Hepatocyte (in vitro differentiated cells): Measurements from ENCODE around the gene RUSF1. TPM values are rescaled to one million over a fixed set of nuclear protein-coding genes. Genes with fewer than 3 reads are reported as not detected.

Source experiments
- DNase-seq: peaks from one replicate; pipeline ENCODE4 v3.0.0-alpha.2; 2016; ENCODE audit warnings: low spot score
- H2AFZ ChIP-seq: fragments of 200-600 bp; sonication (generic); 2 replicates; pipeline ENCODE4 v1.6.0; 2016; ENCODE audit warnings: antibody characterized with exemption, mild to moderate bottlenecking
- H3K27ac ChIP-seq: fragments of 200-600 bp; sonication (generic); 2 replicates; pipeline ENCODE4 v1.5.1; 2016; ENCODE audit warnings: mild to moderate bottlenecking
- H3K27me3 ChIP-seq: fragments of 200-600 bp; sonication (generic); 2 replicates; pipeline ENCODE4 v1.6.1; 2016
- H3K36me3 ChIP-seq: fragments of 200-600 bp; sonication (generic); replicated peaks from 2 replicates; pipeline ENCODE4 v1.5.1; 2016; ENCODE audit warnings: low read depth; ENCODE audit not compliant: insufficient read depth
- H3K4me1 ChIP-seq: fragments of 200-600 bp; sonication (generic); 2 replicates; pipeline ENCODE4 v1.5.1; 2016; ENCODE audit warnings: mild to moderate bottlenecking, moderate library complexity; ENCODE audit not compliant: insufficient read depth
- H3K4me2 ChIP-seq: fragments of 200-600 bp; sonication (generic); 2 replicates; pipeline ENCODE4 v1.6.0; 2016
- H3K4me3 ChIP-seq: fragments of 200-600 bp; sonication (generic); 2 replicates; pipeline ENCODE4 v1.5.1; 2016; ENCODE audit warnings: mild to moderate bottlenecking
- H3K79me2 ChIP-seq: fragments of 200-600 bp; sonication (generic); 2 replicates; pipeline ENCODE4 v1.6.0; 2017; ENCODE audit warnings: mild to moderate bottlenecking
- H3K9me2 ChIP-seq: fragments of 200-600 bp; sonication (generic); replicated peaks from 2 replicates; pipeline ENCODE4 v1.6.0; 2017; ENCODE audit warnings: mild to moderate bottlenecking; ENCODE audit not compliant: insufficient read depth
- H3K9me3 ChIP-seq: fragments of 200-600 bp; sonication (generic); 2 replicates; pipeline ENCODE4 v1.5.1; 2016; ENCODE audit warnings: low read depth, mild to moderate bottlenecking
- H4K20me1 ChIP-seq: fragments of 200-600 bp; sonication (generic); 2 replicates; pipeline ENCODE4 v1.6.0; 2016; ENCODE audit warnings: mild to moderate bottlenecking; ENCODE audit not compliant: insufficient read depth, poor library complexity, severe bottlenecking
- CTCF ChIP-seq: fragments of 200-600 bp; sonication (generic); IDR thresholded peaks from 2 replicates; pipeline ENCODE4 v1.5.1; 2016; ENCODE audit warnings: antibody characterized with exemption, mild to moderate bottlenecking; ENCODE audit not compliant: poor library complexity
- EZH2 ChIP-seq: fragments of 200-600 bp; sonication (generic); IDR thresholded peaks from 2 replicates; pipeline ENCODE4 v1.6.1; 2016; ENCODE audit warnings: antibody characterized with exemption, mild to moderate bottlenecking, borderline replicate concordance
- EZH2phosphoT487 ChIP-seq: fragments of 200-600 bp; sonication (generic); IDR thresholded peaks from one replicate; pipeline ENCODE4 v1.6.1; 2018; ENCODE audit warnings: antibody characterized with exemption, mild to moderate bottlenecking, low read depth, moderate library complexity; ENCODE audit not compliant: unreplicated experiment, severe bottlenecking
- WGBS: methylation state at CpG from one replicate; pipeline ENCODE4 v1.1.6; 2016; ENCODE audit warnings: low lambda C conversion rate; ENCODE audit errors: missing lambda C conversion rate; 5-methylcytosine and 5-hydroxymethylcytosine counted together
- polyA plus RNA-seq: library from polyadenylated mRNA; unstranded; fragments of >200 nt; fragmentation: Nextera tagmentation; extraction: Ambion mirVana; gene quantifications from 2 replicates; pipeline ENCODE4 v1.2.1, GENCODE V29; 2016
- total RNA-seq: library from RNA; depleted of rRNA; stranded (reverse); fragments of >200 nt; gene quantifications from 2 replicates; pipeline ENCODE4 v1.2.3, GENCODE V29; 2014

Gene RUSF1
- total and polyA plus RNA-seq, 2 experiments from 2014 or later = 56.6 to 77.2 TPM

- Histone ChIP-seq H3K4me3 (no peak overlapping the region), H3K79me2 (no peaks in the 10 kb centered on the region), H4K20me1 (no peaks in the 10 kb centered on the region), H3K27ac (no peak overlapping the region), H3K4me2 (no peak overlapping the region), H3K36me3 (no peaks in the 10 kb centered on the region), H3K9me3 (no peaks in the 10 kb centered on the region), H3K9me2 (no peaks in the 10 kb centered on the region), H2AFZ (no peak overlapping the region), H3K4me1 (no peaks in the 10 kb centered on the region), H3K27me3 (no peaks in the 10 kb centered on the region)
- WGBS = 90% methylated on average over 3 of the region's 3 CpGs
- TF ChIP-seq EZH2 (no peak), EZH2phosphoT487 (no peak), CTCF (no peak)
- DNase-seq = no peak
Measured at GRCh38 chr16:31521368-31521767, 13.2 kb upstream of the RUSF1 start.

- H3K4me3 ChIP-seq = no peak overlapping the region
- DNase-seq = no peak
- TF ChIP-seq EZH2 (no peak), EZH2phosphoT487 (no peak), CTCF (no peak)
- 73% methylated on average over 2 of the region's 2 CpGs for WGBS
- no peaks in the 10 kb centered on the region for H3K36me3 ChIP-seq
- no peak overlapping the region for H3K27ac ChIP-seq
- H3K9me2 ChIP-seq = no peaks in the 10 kb centered on the region
- H3K27me3 ChIP-seq = no peaks in the 10 kb centered on the region
- H4K20me1 ChIP-seq = no peaks in the 10 kb centered on the region
- no peaks in the 10 kb centered on the region for H3K9me3 ChIP-seq
- H3K4me1 ChIP-seq = no peaks in the 10 kb centered on the region
- no peak overlapping the region for H3K4me2 ChIP-seq
- no peaks in the 10 kb centered on the region for H3K79me2 ChIP-seq
- no peak overlapping the region for H2AFZ ChIP-seq
Measured at GRCh38 chr16:31519759-31520431, 11.7 kb upstream of the RUSF1 start.

- no peak for DNase-seq
- Histone ChIP-seq H3K79me2 (no peaks in the 10 kb centered on the region), H3K4me3 (no peak overlapping the region), H3K4me2 (no peak overlapping the region), H3K27me3 (no peaks in the 10 kb centered on the region), H2AFZ (no peak overlapping the region), H3K27ac (no peak overlapping the region), H3K9me3 (no peaks in the 10 kb centered on the region), H3K4me1 (no peaks in the 10 kb centered on the region), H3K9me2 (no peaks in the 10 kb centered on the region), H3K36me3 (no peaks in the 10 kb centered on the region), H4K20me1 (no peaks in the 10 kb centered on the region)
- WGBS = 82% methylated on average over 4 of the region's 4 CpGs
- no peak for TF ChIP-seq CTCF
- TF ChIP-seq EZH2 = no peak
- no peak for TF ChIP-seq EZH2phosphoT487
Measured at GRCh38 chr16:31517800-31518402, 9.7 kb upstream of the RUSF1 start.
